Endodermal cell (in vitro differentiated cells): Measurements from ENCODE around the gene FAM83F. TPM values are rescaled to one million over a fixed set of nuclear protein-coding genes. Genes with fewer than 3 reads are reported as not detected.

Experiments used
- DNase-seq: peaks from one replicate; pipeline ENCODE4 v3.0.0-alpha.2; 2017
- H3K27ac ChIP-seq: 2 replicates; pipeline ENCODE4 v1.5.1; 2013; ENCODE audit warnings: mild to moderate bottlenecking, low read depth, low read length, moderate library complexity
- H3K27me3 ChIP-seq: 2 replicates; pipeline ENCODE4 v1.6.1; 2013; ENCODE audit warnings: mild to moderate bottlenecking, low read length, moderate library complexity; ENCODE audit not compliant: insufficient read depth, control insufficient read depth, poor library complexity, severe bottlenecking
- H3K36me3 ChIP-seq: 2 replicates; pipeline ENCODE4 v1.7.0; 2013; ENCODE audit warnings: mild to moderate bottlenecking, low read length, moderate library complexity; ENCODE audit not compliant: control insufficient read depth, insufficient read depth
- H3K4me1 ChIP-seq: one replicate; pipeline ENCODE4 v1.7.0; 2013; ENCODE audit warnings: low read length; ENCODE audit not compliant: control insufficient read depth, insufficient read depth
- H3K4me3 ChIP-seq: 2 replicates; pipeline ENCODE4 v1.5.1; 2013; ENCODE audit warnings: mild to moderate bottlenecking, low read length, moderate library complexity
- H3K9ac ChIP-seq: 2 replicates; pipeline ENCODE4 v1.6.1; 2013; ENCODE audit warnings: mild to moderate bottlenecking, low read length, moderate library complexity; ENCODE audit not compliant: poor library complexity, severe bottlenecking; ENCODE audit errors: extremely low read depth
- H3K9me3 ChIP-seq: 2 replicates; pipeline ENCODE4 v1.6.1; 2013; ENCODE audit warnings: mild to moderate bottlenecking, low read length, moderate library complexity; ENCODE audit not compliant: control insufficient read depth
- H3K27ac Mint-ChIP-seq: 2 replicates; pipeline ENCODE4 v1.8.0; 2020; ENCODE audit warnings: mixed read lengths
- H3K27me3 Mint-ChIP-seq: 2 replicates; pipeline ENCODE4 v1.8.0; 2021; ENCODE audit warnings: mild to moderate bottlenecking, mixed read lengths; ENCODE audit not compliant: insufficient read depth
- H3K36me3 Mint-ChIP-seq: 2 replicates; pipeline ENCODE4 v1.8.0; 2020; ENCODE audit warnings: low read depth, mixed read lengths
- H3K4me1 Mint-ChIP-seq: 2 replicates; pipeline ENCODE4 v1.8.0; 2020; ENCODE audit warnings: mixed read lengths
- H3K4me3 Mint-ChIP-seq: 2 replicates; pipeline ENCODE4 v1.8.0; 2020; ENCODE audit warnings: mild to moderate bottlenecking, moderate library complexity, mixed read lengths
- H3K9me3 Mint-ChIP-seq: 2 replicates; pipeline ENCODE4 v1.8.0; 2020; ENCODE audit warnings: mild to moderate bottlenecking, mixed read lengths
- CTCF ChIP-seq: fragments of 200-600 bp; sonication (generic); conservative IDR thresholded peaks from 2 replicates; pipeline ENCODE4 v1.5.0; 2021; ENCODE audit warnings: antibody characterized with exemption, mild to moderate bottlenecking
- WGBS, 2 experiments: methylation state at CpG; one replicate each; pipeline versions ENCODE4 v1.1.5 to v1.1.7; 2013; ENCODE audit warnings: missing lambda C conversion rate in 2 of 2, mixed read lengths in 1 of 2; ENCODE audit not compliant: insufficient coverage in 1 of 2, insufficient read length in 1 of 2; 5-methylcytosine and 5-hydroxymethylcytosine counted together
- total RNA-seq, 2 donors: library from RNA; stranded (reverse); fragmentation: NEBNext Ultra II Directional in 1 of 2; extraction: Animal tissue kit (Norgen Biotek cat#: 25700) in 1 of 2; gene quantifications; 2 replicates in 1 of 2; 3 replicates in 1 of 2; pipeline ENCODE4 v1.2.1, GENCODE V29; 2021

Gene FAM83F
- total RNA-seq, 2 donors from 2014 or later, result 18.9 to 34.1 TPM

GRCh38 chr22:40021401-40022000 lies 26.7 kb downstream of the FAM83F start:
- Histone ChIP-seq H3K4me3 (no peak overlapping the region), H3K27me3 (no peaks in the 10 kb centered on the region), H3K4me1 (peaks cover 4% of the 10 kb centered on the region), H3K9me3 (no peaks in the 10 kb centered on the region), H3K36me3 (peaks cover 6% of the 10 kb centered on the region), H3K27ac (no peak overlapping the region), H3K9ac (no peak overlapping the region)
- Mint-ChIP-seq H3K27me3 (no peaks in the 10 kb centered on the region), H3K36me3 (peaks cover 23% of the 10 kb centered on the region), H3K4me1 (peaks cover 3% of the 10 kb centered on the region), H3K4me3 (no peak overlapping the region), H3K27ac (no peak overlapping the region), H3K9me3 (no peaks in the 10 kb centered on the region)
- DNase-seq, result no peak
- WGBS, 2 experiments, result 94 to 96% methylated on average over 28 to 34 of the region's 34 CpGs
- TF ChIP-seq CTCF, result no peak

- no peak for DNase-seq
- no peaks in the 10 kb centered on the region for H3K27me3 ChIP-seq
- H3K36me3 ChIP-seq, result peaks cover 6% of the 10 kb centered on the region
- peaks cover 4% of the 10 kb centered on the region for H3K4me1 ChIP-seq
- no peak overlapping the region for H3K27ac ChIP-seq
- H3K4me1 Mint-ChIP-seq, result peaks cover 3% of the 10 kb centered on the region
- H3K4me3 ChIP-seq, result no peak overlapping the region
- no peaks in the 10 kb centered on the region for H3K27me3 Mint-ChIP-seq
- no peak overlapping the region for H3K4me3 Mint-ChIP-seq
- no peak for TF ChIP-seq CTCF
- no peaks in the 10 kb centered on the region for H3K9me3 ChIP-seq
- H3K9ac ChIP-seq, result no peak overlapping the region
- H3K9me3 Mint-ChIP-seq, result no peaks in the 10 kb centered on the region
- H3K27ac Mint-ChIP-seq, result no peak overlapping the region
- 93 to 95% methylated on average over 8 to 11 of the region's 11 CpGs for WGBS, 2 experiments
- H3K36me3 Mint-ChIP-seq, result peaks cover 32% of the 10 kb centered on the region
These were observed 27.9 kb downstream of the FAM83F start for GRCh38 chr22:40022536-40023240.

- WGBS, 2 experiments, result 85 to 90% methylated on average over 10 to 16 of the region's 16 CpGs
- no peak overlapping the region for H3K27ac Mint-ChIP-seq
- no peaks in the 10 kb centered on the region for H3K9me3 ChIP-seq
These were observed 28.6 kb downstream of the FAM83F start for GRCh38 chr22:40023341-40023841.

More at GRCh38 chr22:40023341-40023841, 28.6 kb downstream of the FAM83F start:
- H3K4me1 ChIP-seq, result peaks cover 4% of the 10 kb centered on the region
- H3K27me3 ChIP-seq, result no peaks in the 10 kb centered on the region
- Mint-ChIP-seq H3K4me1 (peaks cover 3% of the 10 kb centered on the region), H3K27me3 (no peaks in the 10 kb centered on the region), H3K4me3 (no peak overlapping the region), H3K36me3 (peaks cover 32% of the 10 kb centered on the region), H3K9me3 (no peaks in the 10 kb centered on the region)
- no peak overlapping the region for H3K9ac ChIP-seq
- no peak for TF ChIP-seq CTCF
- no peak overlapping the region for H3K27ac ChIP-seq
- peaks cover 6% of the 10 kb centered on the region for H3K36me3 ChIP-seq
- no peak overlapping the region for H3K4me3 ChIP-seq
- DNase-seq, result no peak
